GM11168 (cell line): ENCODE data around the gene SEC24C.
"Not testable (repeated sequence)": the region's sequence is repeated elsewhere in the genome, so short reads cannot be mapped to it uniquely, and the experiment has no call there.

Source experiments
- in situ Hi-C: fragments of 300-500 bp; cut with MboI; formaldehyde crosslinking; loops from one replicate; pipeline ENCODE4 v1.12.0; 2022; ENCODE audit warnings: low sequenced_read_pairs; ENCODE audit not compliant: unreplicated experiment

The SEC24C gene

GRCh38 chr10:73730153-73730906 lies 13.8 kb upstream of the SEC24C start:
- in situ Hi-C loops = no loop called here

- in situ Hi-C loops = no loop called here
Observed at GRCh38 chr10:73731588-73732375, 12.4 kb upstream of the SEC24C start.

- in situ Hi-C loops = no loop called here
Observed at GRCh38 chr10:73732426-73732825, 11.7 kb upstream of the SEC24C start.

- in situ Hi-C loops = no loop called here
Observed at GRCh38 chr10:73732931-73733623, 11.1 kb upstream of the SEC24C start.

GRCh38 chr10:73734028-73734720 lies 10.0 kb upstream of the SEC24C start:
- in situ Hi-C loops = no loop called here

- in situ Hi-C loops = no loop called here
Observed at GRCh38 chr10:73734796-73735305, 9.3 kb upstream of the SEC24C start.

GRCh38 chr10:73740501-73741254 lies 3.5 kb upstream of the SEC24C start:
- in situ Hi-C loops = not testable (repeated sequence)

GRCh38 chr10:73742454-73742734 lies 1.8 kb upstream of the SEC24C start:
- in situ Hi-C loops = no loop called here

GRCh38 chr10:73743327-73743904 lies 756 bp upstream of the SEC24C start:
- in situ Hi-C loops = no loop called here

- in situ Hi-C loops = no loop called here
Observed at GRCh38 chr10:73744664-73744975, 448 bp downstream of the SEC24C start.

- in situ Hi-C loops = no loop called here
Observed at GRCh38 chr10:73746721-73747120, 2.5 kb downstream of the SEC24C start.

- in situ Hi-C loops = no loop called here
Observed at GRCh38 chr10:73750819-73751218, 6.6 kb downstream of the SEC24C start.

GRCh38 chr10:73756183-73756582 lies 12.0 kb downstream of the SEC24C start:
- in situ Hi-C loops = no loop called here

- in situ Hi-C loops = no loop called here
Observed at GRCh38 chr10:73758704-73759511, 14.7 kb downstream of the SEC24C start.

- in situ Hi-C loops = no loop called here
Observed at GRCh38 chr10:73759512-73760115, 15.4 kb downstream of the SEC24C start.

GRCh38 chr10:73761781-73762180 lies 17.6 kb downstream of the SEC24C start:
- in situ Hi-C loops = no loop called here

GRCh38 chr10:73762915-73763314 lies 18.7 kb downstream of the SEC24C start:
- in situ Hi-C loops = no loop called here

- in situ Hi-C loops = no loop called here
Observed at GRCh38 chr10:73763343-73763742, 19.2 kb downstream of the SEC24C start.
